Stimulated activated CD8-positive, alpha-beta memory T cell treated with anti-CD3 and anti-CD28 coated beads, Interleukin-4, amount 100 ng/mL, for 4 hours (primary cell): Measurements from ENCODE around the gene CBLB.
"Not testable (repeated sequence)": the region's sequence is repeated elsewhere in the genome, so short reads cannot be mapped to it uniquely, and the experiment has no call there.

Experiments
- DNase-seq, 2 donors: peaks; one replicate each; pipeline ENCODE4 v3.0.0-alpha.2; 2020; ENCODE audit warnings: low read depth in 2 of 2, low spot score in 1 of 2

CBLB gene

GRCh38 chr3:105823149-105823867 is 45.5 kb downstream of the CBLB start:
- DNase-seq = no peak

GRCh38 chr3:105822171-105823123 is 46.4 kb downstream of the CBLB start:
- DNase-seq = no peak

GRCh38 chr3:105821433-105821832 is 47.4 kb downstream of the CBLB start:
- DNase-seq = no peak

- DNase-seq = no peak
Measured at GRCh38 chr3:105816833-105817232, 52.0 kb downstream of the CBLB start.

- DNase-seq = not testable (repeated sequence)
Measured at GRCh38 chr3:105815331-105815730, 53.5 kb downstream of the CBLB start.

- no peak for DNase-seq
Measured at GRCh38 chr3:105813710-105814109, 55.1 kb downstream of the CBLB start.

GRCh38 chr3:105812194-105812586 is 56.6 kb downstream of the CBLB start:
- no peak for DNase-seq

GRCh38 chr3:105811518-105812193 is 57.2 kb downstream of the CBLB start:
- DNase-seq = no peak

GRCh38 chr3:105809208-105809888 is 59.5 kb downstream of the CBLB start:
- no peak for DNase-seq

- DNase-seq = no peak
Measured at GRCh38 chr3:105807701-105808100, 61.1 kb downstream of the CBLB start.

- no peak for DNase-seq
Measured at GRCh38 chr3:105807146-105807545, 61.7 kb downstream of the CBLB start.

GRCh38 chr3:105806359-105806758 is 62.5 kb downstream of the CBLB start:
- no peak for DNase-seq

GRCh38 chr3:105805404-105805803 is 63.4 kb downstream of the CBLB start:
- no peak for DNase-seq

- DNase-seq = no peak
Measured at GRCh38 chr3:105802118-105802706, 66.6 kb downstream of the CBLB start.

- DNase-seq = no peak
Measured at GRCh38 chr3:105801397-105801796, 67.4 kb downstream of the CBLB start.

- DNase-seq = no peak
Measured at GRCh38 chr3:105800320-105800719, 68.5 kb downstream of the CBLB start.

GRCh38 chr3:105799286-105799685 is 69.5 kb downstream of the CBLB start:
- no peak for DNase-seq

- no peak for DNase-seq
Measured at GRCh38 chr3:105798381-105798934, 70.4 kb downstream of the CBLB start.

GRCh38 chr3:105793040-105793439 is 75.8 kb downstream of the CBLB start:
- no peak for DNase-seq
